ENCODE measurements around the gene IGF2BP1. TPM values are rescaled to one million over a fixed set of nuclear protein-coding genes. Genes with fewer than 3 reads are reported as not detected.
"Not testable (repeated sequence)": the region's sequence is repeated elsewhere in the genome, so short reads cannot be mapped to it uniquely, and the experiment has no call there.

IGF2BP1 gene
- total and polyA plus RNA-seq, 2 of the 8 experiments (the other 6 are each of a cell fraction or from before 2014, with no cell fraction given), result 41.6 to 513 TPM

- H2BK15ac ChIP-seq (ENCODE audit: low read length); H3K18ac ChIP-seq (ENCODE audit: extremely low read depth, low read length); H4K20me1 ChIP-seq (replicated peaks in 1 of 2; ENCODE audit: control insufficient read depth in 1 of 2, insufficient read depth in 2 of 2, low read length in 2 of 2); H3K9me3 ChIP-seq (ENCODE audit: insufficient read depth in 2 of 2, low read depth in 1 of 2, low read length in 1 of 2); H3K27ac ChIP-seq (ENCODE audit: low read depth, low read length); H3K23ac ChIP-seq (ENCODE audit: insufficient read length); H4K8ac ChIP-seq (ENCODE audit: extremely low read depth, insufficient read depth, low read length); H3K27me3 ChIP-seq (replicated peaks in 1 of 4; ENCODE audit: control insufficient read depth in 3 of 4, extremely low read depth in 1 of 4, insufficient read depth in 3 of 4, low read length in 3 of 4); FAIRE-seq; H2BK120ac ChIP-seq (replicated peaks; ENCODE audit: low read depth, low read length); H3K23me2 ChIP-seq (ENCODE audit: low read depth, low read length); H2BK5ac ChIP-seq (ENCODE audit: low read depth, low read length); H4K5ac ChIP-seq (ENCODE audit: insufficient read length, low read depth, low read length); H2BK12ac ChIP-seq (ENCODE audit: low read depth, low read length); H3K4me3 ChIP-seq (ENCODE audit: extremely low read depth in 1 of 4, insufficient read depth in 2 of 4, low read depth in 3 of 4, low read length in 4 of 4); H3K56ac ChIP-seq (replicated peaks; ENCODE audit: insufficient read length, low read depth, low read length); H3K14ac ChIP-seq (ENCODE audit: insufficient read length); H4K91ac ChIP-seq (replicated peaks; ENCODE audit: insufficient read length, low read length); DNase-seq (ENCODE audit: low read depth in 1 of 2, low spot score in 2 of 2); H3K4me2 ChIP-seq (ENCODE audit: insufficient read depth in 1 of 2, low read depth in 2 of 2, low read length in 2 of 2); H3K79me2 ChIP-seq (ENCODE audit: control insufficient read depth in 1 of 2, insufficient read depth in 2 of 2, low read length in 2 of 2); H3K4ac ChIP-seq (replicated peaks; ENCODE audit: insufficient read length, low read depth, low read length); CTCF ChIA-PET (ENCODE audit: partially characterized antibody); H3K79me1 ChIP-seq (ENCODE audit: low read depth, low read length); H3K36me3 ChIP-seq (ENCODE audit: control insufficient read depth in 2 of 4, insufficient read depth in 4 of 4, low read length in 3 of 4); H2AK5ac ChIP-seq (ENCODE audit: low read depth, low read length); H3K9ac ChIP-seq (replicated peaks in 1 of 4; ENCODE audit: extremely low read depth in 1 of 4, low read depth in 3 of 4, low read length in 3 of 4); H2AFZ ChIP-seq (ENCODE audit: low read length); H2BK20ac ChIP-seq (ENCODE audit: low read length): not testable (repeated sequence)
- peaks cover 0 to 10% (median under 1%) of the 10 kb centered on the region in 4 experiments; a peak in 4 of 7 replicates for H3K4me1 ChIP-seq (replicated peaks in 1 of 4; ENCODE audit: control insufficient read depth in 3 of 4, insufficient read depth in 4 of 4, low read length in 3 of 4)
- WGBS, 2 experiments (ENCODE audit: extremely low coverage in 1 of 2, insufficient coverage in 1 of 2, insufficient read length in 1 of 2, insufficient replicate concordance in 2 of 2, low coverage in 1 of 2, low lambda C conversion rate in 2 of 2, missing lambda C conversion rate in 1 of 2), result 89% methylated on average over 2 of the region's 2 CpGs; no CpG with 5 or more reads in 1 of the 2 experiments
- POLR2A ChIA-PET (ENCODE audit: partially characterized antibody), result interaction anchor here (1.3 to 1.6 kb wide), 2 partner anchors 26 to 129 kb away, joined by 3 to 9 read pairs; no protein-coding TSS in a partner anchor
These were observed 87.9 kb downstream of the IGF2BP1 start for GRCh38 chr17:49085046-49085445.
